Skeletal muscle satellite cell (primary cell): ENCODE measurements around the gene GNB1.

ENCODE experiments used
- H3K27me3 ChIP-seq: 2 replicates; pipeline ENCODE4 v1.7.0; 2013; ENCODE audit warnings: low read length; ENCODE audit not compliant: control insufficient read depth, insufficient read depth
- H3K36me3 ChIP-seq: 2 replicates; pipeline ENCODE4 v1.7.0; 2013; ENCODE audit warnings: mild to moderate bottlenecking, control low read depth, low read length; ENCODE audit not compliant: insufficient read depth
- H3K4me1 ChIP-seq: 2 replicates; pipeline ENCODE4 v1.7.0; 2013; ENCODE audit warnings: low read length; ENCODE audit not compliant: control insufficient read depth, insufficient read depth
- H3K4me2 ChIP-seq: 2 replicates; pipeline ENCODE4 v1.7.0; 2013; ENCODE audit warnings: mild to moderate bottlenecking, low read length
- H3K4me3 ChIP-seq: 2 replicates; pipeline ENCODE4 v1.7.0; 2013; ENCODE audit warnings: low read length
- H3K9ac ChIP-seq: 2 replicates; pipeline ENCODE4 v1.7.0; 2013; ENCODE audit warnings: mild to moderate bottlenecking, low read depth, low read length, moderate library complexity
- H3K9me3 ChIP-seq: replicated peaks from 2 replicates; pipeline ENCODE4 v1.7.0; 2013; ENCODE audit warnings: mild to moderate bottlenecking, control low read depth, low read length

GNB1 gene

DNA sequence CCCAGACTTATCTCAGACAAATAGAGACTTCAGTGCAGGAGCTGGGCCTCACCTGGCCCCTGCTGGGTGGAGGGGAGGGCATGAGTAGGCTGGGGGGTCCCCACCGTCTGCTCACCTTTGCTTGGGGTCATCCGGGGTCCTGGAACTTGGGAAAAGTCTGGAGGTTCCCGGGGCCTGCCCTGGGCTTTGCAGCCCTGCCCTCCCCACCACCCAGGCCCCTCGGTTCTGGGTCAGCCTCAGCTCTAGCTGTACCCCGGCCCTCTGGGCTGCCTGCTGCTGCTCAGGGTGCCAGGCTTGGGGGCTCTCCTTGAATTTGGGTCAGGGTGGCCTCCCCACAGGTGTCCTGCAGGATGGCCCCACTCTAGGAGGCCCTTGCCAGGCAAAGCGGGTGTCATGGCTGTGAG, 30.6 kb upstream of the GNB1 start:
- Histone ChIP-seq H3K36me3 (no peaks in the 10 kb centered on the region), H3K4me1 (peaks cover 15% of the 10 kb centered on the region), H3K27me3 (peaks cover 19% of the 10 kb centered on the region), H3K4me3 (no peak overlapping the region), H3K9me3 (no peaks in the 10 kb centered on the region), H3K4me2 (no peak overlapping the region), H3K9ac (no peak overlapping the region)

DNA sequence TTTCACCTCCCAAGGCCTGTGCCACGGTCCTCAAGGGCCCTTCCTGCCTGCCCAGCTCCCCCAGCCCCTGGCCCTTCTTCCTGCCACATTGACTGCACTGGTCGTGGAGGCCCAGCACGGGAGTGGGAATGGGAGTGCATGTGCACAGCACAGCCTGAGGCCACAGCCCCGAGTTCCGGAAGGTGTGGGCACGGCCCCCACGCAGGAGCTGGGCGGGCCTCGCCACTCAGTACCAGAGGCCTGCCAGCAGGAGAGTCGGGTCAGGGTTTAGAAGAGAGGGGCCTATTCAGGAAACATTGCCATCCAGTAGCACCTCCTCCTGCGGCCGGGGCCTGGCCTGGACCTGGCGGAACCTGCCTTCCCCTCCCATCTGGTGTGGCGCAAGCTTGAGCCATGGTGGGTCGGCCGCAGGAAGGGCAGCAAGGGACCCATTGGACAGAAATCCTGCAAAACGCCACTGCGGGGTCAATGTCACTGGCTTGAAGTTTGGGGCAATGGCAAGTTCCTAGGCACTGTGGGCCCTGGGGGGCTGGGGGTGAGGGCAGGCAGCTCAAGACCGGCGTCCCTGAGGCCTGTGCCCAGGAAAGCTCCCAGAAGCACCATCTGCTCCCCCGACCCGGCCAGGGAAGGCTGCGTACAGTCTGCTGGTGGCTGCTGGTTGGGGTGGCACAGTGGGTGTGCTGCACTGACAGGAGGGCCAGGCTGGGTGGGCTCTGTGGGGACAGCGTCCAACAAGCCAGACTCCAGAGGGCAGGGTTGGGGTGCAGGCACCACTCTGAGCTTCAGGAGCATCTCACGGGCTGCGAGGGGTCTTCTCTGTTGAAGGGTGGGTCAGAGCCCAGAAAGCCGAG, 29.9 kb upstream of the GNB1 start:
- H3K4me1 ChIP-seq, result peaks cover 15% of the 10 kb centered on the region

DNA sequence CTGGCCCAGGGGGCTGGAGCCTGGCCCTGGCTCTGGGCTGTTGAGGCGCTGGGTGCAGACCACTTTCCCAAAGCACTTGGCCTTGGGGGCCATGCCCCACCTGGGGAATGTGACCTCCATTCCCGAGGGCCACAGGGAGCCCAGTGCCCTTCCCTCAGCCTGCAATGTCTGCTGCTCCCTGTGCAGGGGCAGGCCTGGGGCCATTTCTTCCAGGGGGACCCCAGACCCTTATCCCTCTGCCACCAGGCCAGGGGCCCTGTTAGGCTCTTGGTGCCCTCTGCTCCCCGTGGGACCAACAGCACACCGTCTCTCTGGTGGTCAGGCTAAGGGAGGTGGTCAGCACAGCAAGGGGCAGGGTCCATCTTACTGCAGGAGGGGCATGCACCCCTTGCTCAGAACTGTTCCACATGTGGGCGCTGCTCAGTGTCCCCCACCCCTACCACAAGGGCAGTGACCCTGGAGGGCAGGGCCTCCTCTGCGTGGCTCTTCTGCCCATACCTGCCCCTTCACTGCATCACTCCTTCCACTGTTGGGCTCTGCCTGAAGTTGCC, 29.2 kb upstream of the GNB1 start:
- H3K27me3 ChIP-seq, result peaks cover 12% of the 10 kb centered on the region
- no peak overlapping the region for H3K9ac ChIP-seq
- H3K9me3 ChIP-seq, result no peaks in the 10 kb centered on the region
- H3K4me2 ChIP-seq, result peak overlapping the region; percentile 95
- H3K36me3 ChIP-seq, result no peaks in the 10 kb centered on the region
- H3K4me3 ChIP-seq, result no peak overlapping the region
- H3K4me1 ChIP-seq, result peaks cover 15% of the 10 kb centered on the region

More for the DNA sequence above, 29.9 kb upstream of the GNB1 start:
- Histone ChIP-seq H3K27me3 (peaks cover 16% of the 10 kb centered on the region), H3K9me3 (no peaks in the 10 kb centered on the region), H3K4me3 (no peak overlapping the region), H3K4me2 (no peak overlapping the region), H3K36me3 (no peaks in the 10 kb centered on the region), H3K9ac (no peak overlapping the region)

DNA sequence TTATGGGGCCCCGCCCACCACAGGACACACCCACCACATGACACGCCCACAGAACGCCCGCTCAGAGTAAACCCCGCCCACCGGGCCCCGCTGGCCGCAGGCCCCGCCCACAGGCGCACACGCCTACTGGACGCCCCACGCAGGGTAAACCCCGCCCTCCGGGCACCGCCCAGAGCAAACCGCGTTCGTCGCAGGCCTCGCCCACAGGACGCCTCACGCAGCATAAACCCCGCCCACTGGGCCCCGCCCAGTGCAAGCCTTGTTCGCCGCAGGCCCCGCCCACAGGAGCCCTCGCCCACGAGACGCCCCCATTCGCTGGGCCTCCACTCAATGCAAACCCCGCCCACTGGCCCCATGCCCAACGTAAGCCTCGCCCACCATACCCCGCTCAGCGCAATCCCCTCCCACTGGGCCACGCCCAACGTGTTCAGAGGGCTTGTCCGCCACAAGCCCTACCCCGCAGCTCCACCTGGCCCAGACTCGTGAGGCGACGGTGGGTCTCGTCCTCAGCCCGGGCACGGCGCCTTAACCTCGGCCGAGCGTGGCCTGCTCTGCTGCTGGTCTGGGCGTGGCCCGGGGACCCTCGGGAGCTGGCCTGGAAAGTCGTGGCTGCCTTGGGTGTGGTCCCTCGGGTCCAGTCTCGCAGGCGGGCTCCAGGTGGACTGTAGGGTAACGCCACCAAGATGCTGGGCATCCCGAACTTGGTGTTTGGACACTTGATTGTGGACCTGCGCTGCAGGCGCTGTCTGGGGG, 28.6 kb upstream of the GNB1 start:
- Histone ChIP-seq H3K9ac (peak overlapping the region; percentile 27), H3K4me1 (peaks cover 15% of the 10 kb centered on the region), H3K4me3 (peak overlapping the region; percentile 75), H3K4me2 (peak overlapping the region; percentile 95), H3K27me3 (peaks cover 15% of the 10 kb centered on the region), H3K9me3 (no peaks in the 10 kb centered on the region), H3K36me3 (no peaks in the 10 kb centered on the region)

DNA sequence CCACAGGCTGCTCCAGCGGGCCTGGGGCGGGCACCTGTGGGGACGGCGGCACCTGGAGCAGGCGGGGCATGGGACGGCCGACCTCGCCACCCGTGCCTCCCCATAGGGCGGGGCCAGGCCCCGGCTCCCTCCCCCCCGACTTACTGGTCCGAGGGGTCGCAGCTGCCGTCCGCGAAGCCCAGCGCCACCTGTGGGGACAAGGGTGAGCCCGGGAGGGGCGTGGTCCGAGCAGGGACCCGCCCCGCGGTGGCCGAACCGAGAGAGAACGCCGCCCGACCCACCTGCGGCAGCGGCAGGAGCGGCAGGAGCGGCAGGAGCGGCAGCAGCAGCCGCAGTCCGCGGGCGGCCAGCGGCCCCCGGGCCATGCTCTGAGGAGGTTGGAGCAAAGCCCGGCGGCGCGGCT, 28.0 kb upstream of the GNB1 start, which contains the start of gene TMEM52:
TMEM52 (minus strand) TSS at position 379 of the 403 bp plus-strand sequence; CDS start at position 365, 14 bp downstream.
- peaks cover 15% of the 10 kb centered on the region for H3K4me1 ChIP-seq
- peak within 1 kb of the TSS; percentile 75 for H3K4me3 ChIP-seq
- peak within 1 kb of the TSS; percentile 27 for H3K9ac ChIP-seq

DNA sequence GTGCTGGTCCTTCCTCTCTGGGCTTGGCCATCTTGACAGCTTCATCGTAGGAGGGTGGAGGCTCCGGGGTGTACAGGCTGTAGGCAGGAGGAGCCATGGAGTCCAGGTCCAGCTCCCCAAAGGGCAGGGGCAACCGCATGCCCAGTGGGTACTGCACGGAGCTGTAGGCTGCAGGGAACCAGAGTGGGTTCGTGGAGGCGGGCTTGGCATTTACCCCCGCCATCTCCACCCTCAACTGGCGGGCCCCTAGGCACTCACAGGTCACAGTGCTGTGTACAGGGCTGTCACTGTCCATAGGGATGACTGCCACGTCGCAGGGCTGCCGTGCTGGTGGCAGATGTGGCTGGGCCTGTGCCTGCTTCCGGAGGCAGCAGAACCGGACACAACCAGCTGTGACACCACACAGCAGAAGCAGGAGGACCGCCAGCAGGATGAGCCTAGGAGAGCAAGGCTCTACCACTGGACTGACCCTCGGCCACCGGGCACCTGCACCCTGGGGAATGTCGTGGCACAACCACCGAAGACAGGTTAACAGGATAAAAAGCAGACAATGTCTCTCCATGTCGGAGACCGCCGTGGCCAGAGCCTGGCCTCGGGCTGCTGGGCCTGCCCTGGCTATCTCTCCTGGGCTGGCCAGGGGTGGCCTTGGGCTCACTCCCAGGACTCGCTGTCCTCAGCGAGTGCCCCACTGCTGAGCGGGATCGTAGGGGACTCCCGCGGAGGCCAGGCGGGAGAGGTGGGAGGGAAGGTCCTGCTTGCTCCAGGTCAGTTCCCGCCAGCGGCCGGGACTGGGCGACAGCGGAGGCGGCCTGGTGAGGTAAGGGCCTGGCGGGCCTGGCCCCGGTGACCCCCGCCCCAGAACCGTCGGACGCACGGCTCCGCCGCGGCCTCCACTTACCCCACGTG, 27.4 kb upstream of the GNB1 start:
- Histone ChIP-seq H3K9ac (no peak overlapping the region), H3K9me3 (no peaks in the 10 kb centered on the region), H3K27me3 (peaks cover 15% of the 10 kb centered on the region), H3K4me2 (peak overlapping the region; percentile 95), H3K36me3 (no peaks in the 10 kb centered on the region), H3K4me1 (peaks cover 15% of the 10 kb centered on the region), H3K4me3 (peak overlapping the region; percentile 75)

More for the DNA sequence above, 28.0 kb upstream of the GNB1 start, which contains the start of gene TMEM52:
- Histone ChIP-seq H3K27me3 (peaks cover 15% of the 10 kb centered on the region), H3K9me3 (no peaks in the 10 kb centered on the region), H3K36me3 (no peaks in the 10 kb centered on the region), H3K4me2 (peak within 1 kb of the TSS; percentile 95)

DNA sequence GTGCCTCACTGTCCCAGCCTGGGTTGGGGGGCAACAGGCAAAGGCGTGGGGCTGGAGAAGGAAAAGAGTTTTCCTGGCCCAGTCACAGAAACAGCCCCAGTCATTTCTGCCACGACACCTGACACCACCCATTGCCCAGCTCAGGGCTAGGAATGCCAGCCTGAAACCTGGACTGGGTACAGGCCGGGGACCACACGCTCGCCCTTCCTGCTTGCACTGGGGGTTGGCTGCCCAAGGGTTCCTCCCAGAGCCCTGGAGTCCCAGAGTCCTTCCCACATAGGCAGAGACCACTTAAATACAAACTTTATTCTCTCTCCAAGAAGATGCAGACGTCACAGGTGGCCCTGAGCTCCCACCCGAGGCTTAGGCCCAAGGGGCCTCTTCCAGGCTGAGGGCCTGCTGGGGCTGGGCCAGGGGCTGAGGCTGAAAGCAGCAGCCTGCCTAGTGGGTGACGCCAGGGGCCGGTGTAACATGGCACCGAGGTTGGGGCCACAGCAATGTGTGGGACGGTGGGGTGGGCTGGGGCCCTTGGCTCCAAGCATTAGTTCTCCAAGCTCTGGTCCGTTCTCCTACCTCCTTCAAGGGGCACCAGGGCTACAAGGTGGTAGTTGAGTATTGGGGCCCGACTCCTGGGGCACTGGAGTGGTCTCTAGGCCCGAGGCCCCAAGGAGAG, 26.6 kb upstream of the GNB1 start:
- Histone ChIP-seq H3K27me3 (peaks cover 15% of the 10 kb centered on the region), H3K9me3 (no peaks in the 10 kb centered on the region), H3K4me3 (no peak overlapping the region), H3K36me3 (no peaks in the 10 kb centered on the region), H3K9ac (no peak overlapping the region), H3K4me1 (peaks cover 15% of the 10 kb centered on the region), H3K4me2 (no peak overlapping the region)

DNA sequence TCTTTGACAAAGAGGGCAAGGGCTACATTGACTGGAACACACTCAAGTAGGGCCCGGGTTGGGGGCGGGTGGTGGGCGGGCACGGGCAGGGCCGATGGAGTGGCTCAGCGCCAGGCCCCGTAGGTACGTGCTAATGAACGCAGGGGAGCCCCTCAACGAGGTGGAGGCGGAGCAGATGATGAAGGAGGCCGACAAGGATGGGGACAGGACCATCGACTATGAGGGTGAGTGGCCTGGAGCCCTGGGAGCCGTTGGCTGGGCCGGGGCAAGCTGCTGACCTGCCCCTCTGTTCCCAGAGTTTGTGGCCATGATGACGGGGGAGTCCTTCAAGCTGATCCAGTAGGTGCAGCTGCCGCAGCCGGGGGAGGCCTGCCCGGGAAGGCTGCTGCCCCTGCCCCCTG, 26.0 kb upstream of the GNB1 start:
- Histone ChIP-seq H3K9ac (no peak overlapping the region), H3K4me1 (peaks cover 15% of the 10 kb centered on the region), H3K27me3 (peaks cover 15% of the 10 kb centered on the region), H3K4me3 (no peak overlapping the region), H3K36me3 (no peaks in the 10 kb centered on the region), H3K9me3 (no peaks in the 10 kb centered on the region), H3K4me2 (no peak overlapping the region)

DNA sequence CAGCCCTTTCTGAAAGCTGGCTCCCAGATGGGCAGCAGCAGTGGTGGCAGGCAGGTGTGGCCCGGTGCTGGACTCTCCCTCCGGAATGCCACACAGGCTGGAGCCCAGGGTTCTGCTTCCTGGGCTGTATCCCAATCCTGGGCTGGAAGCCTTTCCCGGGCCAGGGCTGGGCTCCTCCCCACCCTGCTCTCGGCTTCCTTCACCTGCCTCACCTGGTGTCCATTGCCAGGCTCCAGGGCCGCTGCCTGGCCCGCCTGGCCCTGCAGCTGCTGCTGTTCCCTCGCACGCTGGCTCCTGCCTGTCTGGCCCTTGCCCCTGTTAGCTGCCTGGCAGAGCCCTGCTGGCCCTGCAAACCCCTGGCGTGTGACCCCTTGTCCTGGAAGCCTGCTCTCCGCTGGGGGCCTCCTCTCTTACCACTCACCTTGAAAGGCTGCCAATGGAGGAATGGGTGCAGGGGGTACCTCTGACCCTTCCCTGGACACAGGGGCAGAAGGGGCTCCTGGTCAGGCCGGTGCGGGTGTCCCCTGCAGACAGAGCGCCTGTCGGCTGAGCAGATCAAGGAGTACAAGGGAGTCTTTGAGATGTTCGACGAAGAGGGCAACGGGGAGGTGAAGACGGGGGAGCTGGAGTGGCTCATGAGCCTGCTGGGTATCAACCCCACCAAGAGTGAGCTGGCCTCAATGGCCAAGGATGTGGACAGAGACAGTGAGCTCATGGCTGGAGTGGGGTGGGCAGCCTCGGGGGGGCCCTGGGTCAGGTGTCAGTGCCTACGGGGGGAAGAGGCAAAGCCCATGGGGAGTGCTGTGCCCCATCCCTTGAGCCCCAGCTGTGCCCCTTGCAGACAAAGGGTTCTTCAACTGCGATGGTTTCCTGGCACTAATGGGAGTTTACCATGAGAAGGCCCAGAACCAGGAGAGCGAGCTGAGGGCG, 25.3 kb upstream of the GNB1 start:
- Histone ChIP-seq H3K4me1 (peaks cover 15% of the 10 kb centered on the region), H3K4me3 (no peak overlapping the region), H3K4me2 (no peak overlapping the region), H3K36me3 (no peaks in the 10 kb centered on the region), H3K9me3 (no peaks in the 10 kb centered on the region), H3K9ac (no peak overlapping the region), H3K27me3 (peaks cover 15% of the 10 kb centered on the region)
